Dendritic cell treated with granulocyte-macrophage colony-stimulating factor and Interleukin-4, amounts not matched to agents 40 ng/mL and 50 ng/mL, for 4 days (primary cell): ENCODE results near the gene NPBWR2.
A peak's percentile ranks its signal among the peaks of the same experiment; 100 is the strongest.

Source experiments
- H3K27ac Mint-ChIP-seq: one replicate; pipeline ENCODE4 v1.8.0; 2022; ENCODE audit warnings: mild to moderate bottlenecking, mixed read lengths
- H3K27me3 Mint-ChIP-seq: one replicate; pipeline ENCODE4 v1.8.0; 2022; ENCODE audit warnings: mild to moderate bottlenecking, mixed read lengths
- H3K36me3 Mint-ChIP-seq: one replicate; pipeline ENCODE4 v1.8.0; 2022; ENCODE audit warnings: low read depth, mixed read lengths
- H3K4me1 Mint-ChIP-seq: one replicate; pipeline ENCODE4 v1.8.0; 2022; ENCODE audit warnings: low read depth, mixed read lengths
- H3K4me3 Mint-ChIP-seq: one replicate; pipeline ENCODE4 v1.8.0; 2022; ENCODE audit warnings: mild to moderate bottlenecking, moderate library complexity, mixed read lengths
- H3K9me3 Mint-ChIP-seq: one replicate; pipeline ENCODE4 v1.8.0; 2022; ENCODE audit warnings: mixed read lengths
- intact Hi-C: fragments of 100-400 bp; cut with micrococcal nuclease; formaldehyde crosslinking; loops from one replicate; pipeline ENCODE4 v1.15.0; 2022

The NPBWR2 gene

GRCh38 chr20:64067733-64068307 lies 39.5 kb downstream of the NPBWR2 start:
- Mint-ChIP-seq H3K9me3 (no peaks in the 10 kb centered on the region), H3K4me1 (peaks cover 68% of the 10 kb centered on the region), H3K27me3 (peaks cover 38% of the 10 kb centered on the region), H3K4me3 (no peak overlapping the region), H3K27ac (no peak overlapping the region), H3K36me3 (peaks cover 26% of the 10 kb centered on the region)
- intact Hi-C loops = no loop called here

DNA sequence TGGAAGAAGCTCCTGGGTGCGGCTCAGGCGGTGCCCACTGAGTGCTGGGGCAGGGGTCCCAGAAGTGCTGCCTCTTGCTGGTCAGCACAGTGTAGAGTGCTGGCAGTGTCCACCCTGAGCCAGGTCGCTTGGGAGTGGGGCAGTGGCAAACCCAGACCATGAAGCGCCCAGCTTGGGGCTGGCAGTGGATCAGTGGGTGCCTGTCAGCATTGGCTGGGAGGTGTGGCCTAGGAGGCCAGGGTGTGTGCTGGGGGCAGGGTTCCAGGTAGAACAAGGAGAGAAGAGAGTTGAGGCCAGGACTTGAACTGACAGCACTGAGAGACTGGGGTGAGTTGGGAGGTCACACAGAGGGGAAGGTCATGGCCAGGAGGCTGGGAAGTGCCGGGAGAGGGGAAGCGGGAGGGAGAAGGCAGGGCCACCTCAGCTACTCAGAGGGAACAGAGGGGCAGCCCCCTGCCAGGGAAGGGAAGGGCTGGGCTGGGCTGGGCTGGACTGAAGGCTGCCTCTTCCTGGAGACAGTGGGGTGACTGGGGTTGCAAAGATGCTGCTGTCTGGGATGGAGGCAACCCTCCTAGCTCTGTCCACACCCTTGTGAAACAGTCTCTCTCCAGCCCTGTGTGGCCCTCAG lies 40.2 kb downstream of the NPBWR2 start:
- peak overlapping the region; percentile 64 for H3K27ac Mint-ChIP-seq
- no peak overlapping the region for H3K4me3 Mint-ChIP-seq

DNA sequence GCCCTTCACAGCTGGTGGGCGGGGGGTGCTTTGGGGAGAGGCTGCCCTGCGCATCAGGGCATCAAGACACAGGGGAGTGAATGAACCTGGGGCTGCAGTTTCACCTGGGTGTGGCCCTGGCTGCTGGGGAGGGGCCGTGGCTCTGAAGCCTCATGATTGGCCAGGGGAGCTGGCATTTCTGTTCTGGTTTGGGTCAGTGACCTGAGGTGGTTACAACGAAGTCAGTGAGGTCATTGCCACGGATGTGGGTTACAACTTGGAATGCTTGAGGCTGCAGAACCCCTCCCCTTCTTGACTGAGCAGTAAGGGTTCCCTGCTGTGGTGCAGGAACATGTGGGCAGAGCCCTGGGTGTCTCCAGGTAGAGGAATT lies 41.4 kb downstream of the NPBWR2 start:
- peaks cover 62% of the 10 kb centered on the region for H3K4me1 Mint-ChIP-seq
- H3K36me3 Mint-ChIP-seq = peaks cover 13% of the 10 kb centered on the region
- intact Hi-C loops = no loop called here
- H3K27me3 Mint-ChIP-seq = peaks cover 38% of the 10 kb centered on the region
- peak overlapping the region; percentile 53 for H3K27ac Mint-ChIP-seq
- no peak overlapping the region for H3K4me3 Mint-ChIP-seq
- no peaks in the 10 kb centered on the region for H3K9me3 Mint-ChIP-seq

More for the DNA sequence above, 40.2 kb downstream of the NPBWR2 start:
- intact Hi-C loops = no loop called here
- H3K9me3 Mint-ChIP-seq = no peaks in the 10 kb centered on the region
- peaks cover 70% of the 10 kb centered on the region for H3K4me1 Mint-ChIP-seq
- peaks cover 20% of the 10 kb centered on the region for H3K36me3 Mint-ChIP-seq
- H3K27me3 Mint-ChIP-seq = peaks cover 38% of the 10 kb centered on the region

DNA sequence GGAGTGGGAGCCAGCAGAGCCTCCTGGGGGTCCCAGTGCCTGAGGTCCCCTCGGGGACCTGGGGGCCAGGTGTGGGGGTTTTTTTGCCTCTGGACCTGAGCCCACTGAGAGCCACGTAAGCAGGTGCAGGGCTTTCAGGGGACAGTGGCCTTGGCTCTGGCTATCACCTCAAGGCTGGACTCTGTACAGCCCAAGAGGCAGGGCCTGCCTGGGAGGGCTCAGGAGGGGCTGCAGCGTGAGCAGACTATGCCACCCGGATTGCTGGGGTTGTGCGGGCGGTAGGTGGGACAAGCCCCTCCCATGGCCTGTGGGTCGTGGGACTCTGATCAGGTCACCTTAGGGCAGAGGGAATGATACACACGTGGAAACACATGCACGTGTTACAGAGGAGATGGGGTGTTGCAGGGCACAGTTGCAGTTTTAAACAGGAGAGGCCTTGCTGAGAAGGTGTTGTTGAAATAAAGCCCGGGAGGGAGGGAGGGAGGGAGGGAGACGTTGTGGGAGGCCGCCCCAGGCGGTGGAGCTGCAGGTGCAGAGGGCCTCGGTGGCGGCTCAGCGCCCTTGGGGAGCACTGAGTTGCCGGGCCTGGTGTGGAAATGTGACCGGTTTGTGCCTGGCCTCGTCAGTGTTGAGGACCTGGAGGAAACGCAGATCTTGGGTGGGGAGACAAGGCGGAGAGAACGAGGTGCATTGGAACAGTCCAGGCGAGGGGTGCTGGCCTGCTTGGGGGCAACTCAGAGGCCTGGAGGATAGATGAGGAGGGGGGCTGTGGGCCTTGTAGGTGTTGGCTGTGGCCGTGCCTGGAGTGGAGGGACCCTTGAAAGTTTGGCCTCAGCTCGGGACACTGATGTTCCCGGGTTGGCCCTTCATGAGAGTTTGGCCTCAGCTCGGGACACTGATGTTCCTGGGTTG lies 42.0 kb downstream of the NPBWR2 start:
- H3K36me3 Mint-ChIP-seq = peaks cover 13% of the 10 kb centered on the region
- peaks cover 57% of the 10 kb centered on the region for H3K4me1 Mint-ChIP-seq

GRCh38 chr20:64064145-64064698 lies 43.1 kb downstream of the NPBWR2 start:
- Mint-ChIP-seq H3K27ac (peak overlapping the region; percentile 90), H3K4me1 (peaks cover 57% of the 10 kb centered on the region), H3K4me3 (peak overlapping the region; percentile 92), H3K9me3 (no peaks in the 10 kb centered on the region), H3K27me3 (peaks cover 47% of the 10 kb centered on the region), H3K36me3 (peaks cover 13% of the 10 kb centered on the region)
- intact Hi-C loops = no loop called here

More for the DNA sequence above, 42.0 kb downstream of the NPBWR2 start:
- no peak overlapping the region for H3K4me3 Mint-ChIP-seq
- H3K27ac Mint-ChIP-seq = peak overlapping the region; percentile 53
- H3K27me3 Mint-ChIP-seq = peaks cover 40% of the 10 kb centered on the region
- no peaks in the 10 kb centered on the region for H3K9me3 Mint-ChIP-seq
- intact Hi-C loops = no loop called here

DNA sequence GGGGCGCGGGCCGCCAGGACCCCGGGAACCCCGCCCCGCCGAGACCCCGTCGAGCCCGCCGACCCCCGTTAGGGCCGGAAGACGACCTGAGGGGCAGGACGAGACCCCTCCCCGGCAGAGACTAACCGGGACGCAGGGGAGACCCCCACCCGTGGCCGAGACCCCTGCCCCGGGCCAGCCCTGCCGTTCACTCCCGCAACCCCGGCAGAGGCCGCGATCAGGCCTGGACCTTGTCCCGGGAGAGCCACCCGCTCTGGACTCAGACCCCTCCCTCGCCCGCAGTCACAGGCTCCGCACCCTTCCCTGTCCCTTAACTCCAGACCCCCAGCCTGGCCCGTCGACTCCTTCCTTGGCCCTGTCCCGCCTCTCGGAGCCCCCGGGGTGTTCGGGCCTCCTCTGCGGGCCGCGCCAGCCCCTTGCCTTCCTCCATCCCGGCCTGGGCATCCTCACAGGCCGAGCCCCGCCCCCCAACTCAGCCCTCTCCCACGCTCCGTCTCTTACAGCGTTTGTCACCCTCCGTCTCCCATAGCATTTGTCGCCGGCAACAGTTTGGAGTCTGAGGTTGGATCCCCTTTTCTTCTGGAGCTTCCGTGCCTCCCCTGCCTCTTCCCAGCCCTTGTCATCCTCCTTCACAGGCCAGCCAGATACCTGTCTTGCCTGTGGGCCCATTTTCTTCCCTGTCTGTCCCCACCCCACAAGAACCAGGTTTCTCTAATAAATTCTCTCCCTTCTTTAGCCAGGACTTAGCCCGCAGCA lies 43.8 kb downstream of the NPBWR2 start:
- Mint-ChIP-seq H3K4me1 (peaks cover 57% of the 10 kb centered on the region), H3K36me3 (peaks cover 13% of the 10 kb centered on the region), H3K9me3 (no peaks in the 10 kb centered on the region), H3K27me3 (peaks cover 44% of the 10 kb centered on the region), H3K4me3 (peak overlapping the region; percentile 92), H3K27ac (peak overlapping the region; percentile 90)
- intact Hi-C loops = loop anchor here (2.0 kb wide), 1 partner anchor 83 kb away; the partner anchor contains the start of gene PRPF6

DNA sequence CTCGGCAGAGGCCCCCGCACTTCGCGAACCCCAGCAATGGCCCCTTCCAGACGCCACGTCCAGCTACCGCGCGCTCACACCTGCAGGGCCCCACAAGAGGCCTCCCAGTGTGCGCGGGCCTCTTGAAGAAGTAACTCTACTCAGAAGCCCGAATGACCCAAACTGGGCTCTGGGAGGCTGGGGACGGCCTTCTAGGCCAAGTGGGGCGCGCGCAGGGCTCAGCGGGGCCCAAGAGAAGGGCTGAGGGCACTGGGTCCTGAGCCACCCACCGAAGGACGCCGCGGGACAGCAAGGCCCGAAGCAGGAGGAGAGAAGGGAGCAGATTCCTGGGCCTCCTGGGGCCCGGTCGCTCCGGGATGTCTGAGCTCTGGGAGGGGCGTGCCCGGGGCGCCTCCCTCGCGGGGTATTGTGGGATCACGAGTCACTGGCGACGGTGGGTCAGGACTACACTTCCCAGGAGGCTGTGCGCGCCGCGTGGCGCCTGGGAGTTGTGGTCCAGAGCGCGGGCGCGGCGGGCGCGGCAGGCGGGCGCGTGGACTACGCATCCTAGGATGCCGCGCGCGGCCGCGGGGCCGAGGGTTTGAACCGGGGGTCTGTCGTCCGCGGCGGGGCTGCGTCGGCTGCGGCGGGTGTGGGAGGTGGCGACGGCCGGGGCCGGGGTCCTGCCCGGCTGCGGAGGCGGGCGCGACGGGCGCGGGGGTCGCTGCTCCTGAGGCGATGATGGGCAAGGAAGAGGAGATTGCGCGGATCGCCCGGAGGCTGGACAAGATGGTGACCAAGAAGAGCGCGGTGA lies 44.6 kb downstream of the NPBWR2 start, which contains the start of gene TCEA2:
Gene TCEA2 (plus strand): TSS at position 603 of the 793 bp plus-strand sequence. CDS start 115 bp downstream, at position 718.
- Mint-ChIP-seq H3K4me1 (peaks cover 55% of the 10 kb centered on the region), H3K27ac (peak within 1 kb of the TSS; percentile 90), H3K36me3 (peaks cover 13% of the 10 kb centered on the region), H3K9me3 (no peaks in the 10 kb centered on the region), H3K4me3 (peak within 1 kb of the TSS; percentile 92), H3K27me3 (peaks cover 43% of the 10 kb centered on the region)
- intact Hi-C loops = loop anchor here (2.0 kb wide), 1 partner anchor 82 kb away; the partner anchor contains the start of gene PRPF6

GRCh38 chr20:64062276-64062595 lies 45.1 kb downstream of the NPBWR2 start:
- no peaks in the 10 kb centered on the region for H3K9me3 Mint-ChIP-seq
- peaks cover 55% of the 10 kb centered on the region for H3K4me1 Mint-ChIP-seq
- peak overlapping the region; percentile 90 for H3K27ac Mint-ChIP-seq
- peaks cover 46% of the 10 kb centered on the region for H3K27me3 Mint-ChIP-seq
- intact Hi-C loops = loop anchor here (2.0 kb wide), 1 partner anchor 81 kb away; the partner anchor contains the start of gene PRPF6
- peaks cover 13% of the 10 kb centered on the region for H3K36me3 Mint-ChIP-seq
- H3K4me3 Mint-ChIP-seq = peak overlapping the region; percentile 92

DNA sequence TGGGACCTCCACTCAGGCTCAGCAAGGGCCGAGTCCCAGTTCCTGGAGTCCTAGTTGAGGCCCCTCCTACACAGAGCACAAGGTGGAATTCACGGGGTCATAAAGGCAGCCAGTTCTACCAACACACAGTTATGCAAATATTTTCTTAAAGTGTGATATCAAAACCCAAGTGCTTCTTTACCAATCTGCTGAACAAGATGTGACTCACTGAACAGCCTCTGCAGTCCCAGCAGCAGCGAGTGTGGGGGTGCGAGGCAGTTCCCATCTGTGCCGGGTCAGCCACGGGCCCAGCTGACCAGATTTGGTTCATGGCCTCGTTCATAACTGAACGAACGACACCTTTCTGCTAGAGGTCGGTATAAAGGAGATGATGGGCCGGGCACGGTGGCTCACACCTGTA lies 48.8 kb downstream of the NPBWR2 start:
- H3K27ac Mint-ChIP-seq = peak overlapping the region; percentile 28
- H3K27me3 Mint-ChIP-seq = peaks cover 56% of the 10 kb centered on the region
- intact Hi-C loops = no loop called here
- H3K4me3 Mint-ChIP-seq = no peak overlapping the region
- H3K4me1 Mint-ChIP-seq = peaks cover 40% of the 10 kb centered on the region
- H3K9me3 Mint-ChIP-seq = no peaks in the 10 kb centered on the region
- peaks cover 8% of the 10 kb centered on the region for H3K36me3 Mint-ChIP-seq

DNA sequence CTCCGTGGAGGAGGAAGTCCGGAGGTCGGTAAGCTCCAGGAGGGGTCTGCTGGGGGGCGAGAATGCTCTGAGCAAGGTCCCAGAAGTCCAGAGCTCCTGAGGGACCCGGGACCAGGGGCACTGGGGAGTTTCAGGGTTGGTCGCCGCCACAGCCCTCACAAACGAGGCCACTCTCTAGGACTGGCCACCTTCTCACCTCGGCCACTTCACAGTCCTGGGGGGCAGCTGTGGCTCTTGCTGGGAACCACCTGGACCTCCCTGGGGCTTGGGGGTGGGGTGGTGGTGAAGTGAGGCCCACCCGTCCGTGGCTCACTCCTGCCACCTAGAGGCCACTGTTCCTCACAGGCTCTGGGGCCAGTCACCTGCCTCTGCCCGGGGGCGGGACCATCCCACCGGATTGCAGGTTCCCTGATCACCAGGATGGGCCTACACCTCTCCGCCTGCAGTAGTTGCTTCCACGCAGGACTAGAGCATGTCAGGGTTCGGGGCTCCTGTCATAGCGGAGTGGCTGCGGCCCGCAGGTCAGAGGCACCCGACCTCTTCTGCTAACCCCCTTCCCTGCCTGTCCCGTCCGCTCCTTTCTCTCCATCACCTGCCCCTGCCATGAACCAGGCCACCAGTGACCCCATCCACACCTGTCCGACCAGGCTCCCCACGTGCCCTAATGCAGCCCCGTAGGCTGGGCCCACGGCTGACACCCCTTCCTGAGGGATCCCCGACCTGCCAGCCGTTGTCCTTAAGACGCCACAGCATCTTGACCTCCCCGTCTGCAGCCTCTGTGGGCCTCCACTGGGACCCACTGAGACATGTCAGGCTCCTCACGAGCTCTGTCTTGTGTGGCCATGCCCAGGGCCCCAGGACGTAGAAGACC lies 49.5 kb downstream of the NPBWR2 start:
- intact Hi-C loops = no loop called here
- Mint-ChIP-seq H3K4me1 (peaks cover 40% of the 10 kb centered on the region), H3K4me3 (no peak overlapping the region), H3K27ac (peak overlapping the region; percentile 28), H3K27me3 (peaks cover 63% of the 10 kb centered on the region), H3K36me3 (peaks cover 2% of the 10 kb centered on the region), H3K9me3 (no peaks in the 10 kb centered on the region)

GRCh38 chr20:64056889-64057627 lies 50.3 kb downstream of the NPBWR2 start:
- Mint-ChIP-seq H3K4me3 (peak overlapping the region; percentile 34), H3K36me3 (no peaks in the 10 kb centered on the region), H3K27ac (peak overlapping the region; percentile 28), H3K27me3 (peaks cover 71% of the 10 kb centered on the region), H3K9me3 (no peaks in the 10 kb centered on the region), H3K4me1 (peaks cover 33% of the 10 kb centered on the region)
- intact Hi-C loops = no loop called here

DNA sequence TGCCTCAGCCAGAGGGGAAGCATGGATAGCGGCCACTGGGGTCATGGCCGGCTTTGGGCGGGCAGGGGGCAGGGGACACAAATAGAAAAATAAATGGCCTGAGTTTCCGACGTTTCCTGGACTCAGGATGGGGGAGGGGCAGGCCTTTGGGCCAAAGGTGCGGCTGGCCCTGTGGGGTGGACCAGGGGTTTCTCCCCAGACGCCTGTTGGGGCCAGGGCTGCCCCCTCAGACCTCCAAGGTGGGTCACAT lies 50.8 kb downstream of the NPBWR2 start:
- H3K27ac Mint-ChIP-seq = no peak overlapping the region
- no peak overlapping the region for H3K4me3 Mint-ChIP-seq
- intact Hi-C loops = no loop called here
- H3K27me3 Mint-ChIP-seq = peaks cover 76% of the 10 kb centered on the region
- no peaks in the 10 kb centered on the region for H3K36me3 Mint-ChIP-seq
- no peaks in the 10 kb centered on the region for H3K9me3 Mint-ChIP-seq
- peaks cover 33% of the 10 kb centered on the region for H3K4me1 Mint-ChIP-seq
